ENCODE data around the gene MAGI2. TPM values are rescaled to one million over a fixed set of nuclear protein-coding genes. Genes with fewer than 3 reads are reported as not detected.
A peak's percentile ranks its signal among the peaks of the same experiment; 100 is the strongest.

MAGI2 gene
- total and polyA plus RNA-seq, 2 experiments from 2014 or later: 10.4 to 26.4 TPM

DNA sequence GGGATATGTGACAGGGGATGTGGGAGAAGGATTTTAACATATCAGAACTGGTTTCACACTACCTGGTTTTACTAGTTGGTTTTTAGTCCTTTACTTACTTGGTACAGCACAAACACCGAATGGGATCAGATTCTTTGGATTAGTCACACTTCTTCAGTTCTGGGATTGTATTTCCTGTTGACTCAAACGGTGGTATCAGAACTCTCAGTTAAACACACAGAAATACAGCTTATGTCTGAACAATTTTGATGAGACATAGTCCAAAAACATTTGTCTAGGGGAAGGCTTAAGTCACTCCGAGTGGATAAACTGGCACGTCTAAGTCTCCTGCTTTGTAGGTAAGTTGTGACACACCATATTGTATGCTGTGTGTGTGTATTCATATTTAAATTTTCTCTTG is 1174.4 kb downstream of the MAGI2 start:
- H3K4me1 ChIP-seq (ENCODE audit: insufficient read depth): no peaks in the 10 kb centered on the region
- H3K27ac ChIP-seq (ENCODE audit: low read depth): no peak overlapping the region
- Mint-ChIP-seq H3K9me3 (no peaks in the 10 kb centered on the region), H3K4me1 (peaks cover 11% of the 10 kb centered on the region), H3K4me3 (no peak overlapping the region), H3K27me3 (ENCODE audit: insufficient read depth, low read depth, poor library complexity) (peaks cover 4% of the 10 kb centered on the region), H3K36me3 (ENCODE audit: low read depth) (0 out of 3 replicates have a peak, but pooled peaks cover under 1% of the 10 kb centered on the region), H3K27ac (peak overlapping the region; percentile 58)
- TF ChIP-seq, protein P1, sequence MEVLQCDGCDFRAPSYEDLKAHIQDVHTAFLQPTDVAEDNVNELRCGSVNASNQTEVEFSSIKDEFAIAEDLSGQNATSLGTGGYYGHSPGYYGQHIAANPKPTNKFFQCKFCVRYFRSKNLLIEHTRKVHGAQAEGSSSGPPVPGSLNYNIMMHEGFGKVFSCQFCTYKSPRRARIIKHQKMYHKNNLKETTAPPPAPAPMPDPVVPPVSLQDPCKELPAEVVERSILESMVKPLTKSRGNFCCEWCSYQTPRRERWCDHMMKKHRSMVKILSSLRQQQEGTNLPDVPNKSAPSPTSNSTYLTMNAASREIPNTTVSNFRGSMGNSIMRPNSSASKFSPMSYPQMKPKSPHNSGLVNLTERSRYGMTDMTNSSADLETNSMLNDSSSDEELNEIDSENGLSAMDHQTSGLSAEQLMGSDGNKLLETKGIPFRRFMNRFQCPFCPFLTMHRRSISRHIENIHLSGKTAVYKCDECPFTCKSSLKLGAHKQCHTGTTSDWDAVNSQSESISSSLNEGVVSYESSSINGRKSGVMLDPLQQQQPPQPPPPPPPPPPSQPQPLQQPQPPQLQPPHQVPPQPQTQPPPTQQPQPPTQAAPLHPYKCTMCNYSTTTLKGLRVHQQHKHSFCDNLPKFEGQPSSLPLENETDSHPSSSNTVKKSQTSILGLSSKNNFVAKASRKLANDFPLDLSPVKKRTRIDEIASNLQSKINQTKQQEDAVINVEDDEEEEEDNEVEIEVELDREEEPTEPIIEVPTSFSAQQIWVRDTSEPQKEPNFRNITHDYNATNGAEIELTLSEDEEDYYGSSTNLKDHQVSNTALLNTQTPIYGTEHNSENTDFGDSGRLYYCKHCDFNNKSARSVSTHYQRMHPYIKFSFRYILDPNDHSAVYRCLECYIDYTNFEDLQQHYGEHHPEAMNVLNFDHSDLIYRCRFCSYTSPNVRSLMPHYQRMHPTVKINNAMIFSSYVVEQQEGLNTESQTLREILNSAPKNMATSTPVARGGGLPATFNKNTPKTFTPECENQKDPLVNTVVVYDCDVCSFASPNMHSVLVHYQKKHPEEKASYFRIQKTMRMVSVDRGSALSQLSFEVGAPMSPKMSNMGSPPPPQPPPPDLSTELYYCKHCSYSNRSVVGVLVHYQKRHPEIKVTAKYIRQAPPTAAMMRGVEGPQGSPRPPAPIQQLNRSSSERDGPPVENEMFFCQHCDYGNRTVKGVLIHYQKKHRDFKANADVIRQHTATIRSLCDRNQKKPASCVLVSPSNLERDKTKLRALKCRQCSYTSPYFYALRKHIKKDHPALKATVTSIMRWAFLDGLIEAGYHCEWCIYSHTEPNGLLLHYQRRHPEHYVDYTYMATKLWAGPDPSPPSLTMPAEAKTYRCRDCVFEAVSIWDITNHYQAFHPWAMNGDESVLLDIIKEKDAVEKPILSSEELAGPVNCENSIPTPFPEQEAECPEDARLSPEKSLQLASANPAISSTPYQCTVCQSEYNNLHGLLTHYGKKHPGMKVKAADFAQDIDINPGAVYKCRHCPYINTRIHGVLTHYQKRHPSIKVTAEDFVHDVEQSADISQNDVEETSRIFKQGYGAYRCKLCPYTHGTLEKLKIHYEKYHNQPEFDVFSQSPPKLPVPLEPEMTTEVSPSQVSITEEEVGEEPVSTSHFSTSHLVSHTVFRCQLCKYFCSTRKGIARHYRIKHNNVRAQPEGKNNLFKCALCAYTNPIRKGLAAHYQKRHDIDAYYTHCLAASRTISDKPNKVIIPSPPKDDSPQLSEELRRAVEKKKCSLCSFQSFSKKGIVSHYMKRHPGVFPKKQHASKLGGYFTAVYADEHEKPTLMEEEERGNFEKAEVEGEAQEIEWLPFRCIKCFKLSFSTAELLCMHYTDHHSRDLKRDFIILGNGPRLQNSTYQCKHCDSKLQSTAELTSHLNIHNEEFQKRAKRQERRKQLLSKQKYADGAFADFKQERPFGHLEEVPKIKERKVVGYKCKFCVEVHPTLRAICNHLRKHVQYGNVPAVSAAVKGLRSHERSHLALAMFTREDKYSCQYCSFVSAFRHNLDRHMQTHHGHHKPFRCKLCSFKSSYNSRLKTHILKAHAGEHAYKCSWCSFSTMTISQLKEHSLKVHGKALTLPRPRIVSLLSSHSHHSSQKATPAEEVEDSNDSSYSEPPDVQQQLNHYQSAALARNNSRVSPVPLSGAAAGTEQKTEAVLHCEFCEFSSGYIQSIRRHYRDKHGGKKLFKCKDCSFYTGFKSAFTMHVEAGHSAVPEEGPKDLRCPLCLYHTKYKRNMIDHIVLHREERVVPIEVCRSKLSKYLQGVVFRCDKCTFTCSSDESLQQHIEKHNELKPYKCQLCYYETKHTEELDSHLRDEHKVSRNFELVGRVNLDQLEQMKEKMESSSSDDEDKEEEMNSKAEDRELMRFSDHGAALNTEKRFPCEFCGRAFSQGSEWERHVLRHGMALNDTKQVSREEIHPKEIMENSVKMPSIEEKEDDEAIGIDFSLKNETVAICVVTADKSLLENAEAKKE (CRISPR knock-in tag; IDR thresholded peaks at IDR 0.05): no peak
- TF ChIP-seq CREB1 (CRISPR knock-in tag; IDR thresholded peaks at IDR 0.05; ENCODE audit: low read depth) (no peak), STAT1 (IDR thresholded peaks at IDR 0.05; ENCODE audit: unreplicated experiment) (no peak), POLR2AphosphoS5 (IDR thresholded peaks at IDR 0.05; ENCODE audit: low read depth) (no peak), ZNF114 (CRISPR knock-in tag; IDR thresholded peaks at IDR 0.05) (no peak)
- TF ChIP-seq, protein P2, sequence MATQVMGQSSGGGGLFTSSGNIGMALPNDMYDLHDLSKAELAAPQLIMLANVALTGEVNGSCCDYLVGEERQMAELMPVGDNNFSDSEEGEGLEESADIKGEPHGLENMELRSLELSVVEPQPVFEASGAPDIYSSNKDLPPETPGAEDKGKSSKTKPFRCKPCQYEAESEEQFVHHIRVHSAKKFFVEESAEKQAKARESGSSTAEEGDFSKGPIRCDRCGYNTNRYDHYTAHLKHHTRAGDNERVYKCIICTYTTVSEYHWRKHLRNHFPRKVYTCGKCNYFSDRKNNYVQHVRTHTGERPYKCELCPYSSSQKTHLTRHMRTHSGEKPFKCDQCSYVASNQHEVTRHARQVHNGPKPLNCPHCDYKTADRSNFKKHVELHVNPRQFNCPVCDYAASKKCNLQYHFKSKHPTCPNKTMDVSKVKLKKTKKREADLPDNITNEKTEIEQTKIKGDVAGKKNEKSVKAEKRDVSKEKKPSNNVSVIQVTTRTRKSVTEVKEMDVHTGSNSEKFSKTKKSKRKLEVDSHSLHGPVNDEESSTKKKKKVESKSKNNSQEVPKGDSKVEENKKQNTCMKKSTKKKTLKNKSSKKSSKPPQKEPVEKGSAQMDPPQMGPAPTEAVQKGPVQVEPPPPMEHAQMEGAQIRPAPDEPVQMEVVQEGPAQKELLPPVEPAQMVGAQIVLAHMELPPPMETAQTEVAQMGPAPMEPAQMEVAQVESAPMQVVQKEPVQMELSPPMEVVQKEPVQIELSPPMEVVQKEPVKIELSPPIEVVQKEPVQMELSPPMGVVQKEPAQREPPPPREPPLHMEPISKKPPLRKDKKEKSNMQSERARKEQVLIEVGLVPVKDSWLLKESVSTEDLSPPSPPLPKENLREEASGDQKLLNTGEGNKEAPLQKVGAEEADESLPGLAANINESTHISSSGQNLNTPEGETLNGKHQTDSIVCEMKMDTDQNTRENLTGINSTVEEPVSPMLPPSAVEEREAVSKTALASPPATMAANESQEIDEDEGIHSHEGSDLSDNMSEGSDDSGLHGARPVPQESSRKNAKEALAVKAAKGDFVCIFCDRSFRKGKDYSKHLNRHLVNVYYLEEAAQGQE (IDR thresholded peaks at IDR 0.05; ENCODE audit: unreplicated experiment): no peak
- TF ChIP-seq, protein P3, sequence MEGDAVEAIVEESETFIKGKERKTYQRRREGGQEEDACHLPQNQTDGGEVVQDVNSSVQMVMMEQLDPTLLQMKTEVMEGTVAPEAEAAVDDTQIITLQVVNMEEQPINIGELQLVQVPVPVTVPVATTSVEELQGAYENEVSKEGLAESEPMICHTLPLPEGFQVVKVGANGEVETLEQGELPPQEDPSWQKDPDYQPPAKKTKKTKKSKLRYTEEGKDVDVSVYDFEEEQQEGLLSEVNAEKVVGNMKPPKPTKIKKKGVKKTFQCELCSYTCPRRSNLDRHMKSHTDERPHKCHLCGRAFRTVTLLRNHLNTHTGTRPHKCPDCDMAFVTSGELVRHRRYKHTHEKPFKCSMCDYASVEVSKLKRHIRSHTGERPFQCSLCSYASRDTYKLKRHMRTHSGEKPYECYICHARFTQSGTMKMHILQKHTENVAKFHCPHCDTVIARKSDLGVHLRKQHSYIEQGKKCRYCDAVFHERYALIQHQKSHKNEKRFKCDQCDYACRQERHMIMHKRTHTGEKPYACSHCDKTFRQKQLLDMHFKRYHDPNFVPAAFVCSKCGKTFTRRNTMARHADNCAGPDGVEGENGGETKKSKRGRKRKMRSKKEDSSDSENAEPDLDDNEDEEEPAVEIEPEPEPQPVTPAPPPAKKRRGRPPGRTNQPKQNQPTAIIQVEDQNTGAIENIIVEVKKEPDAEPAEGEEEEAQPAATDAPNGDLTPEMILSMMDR (conservative IDR thresholded peaks at IDR 0.05; ENCODE audit: low read depth in 2 of 2): no peak
- no peak overlapping the region for H3K4me2 ChIP-seq
- H3F3A ChIP-seq (replicated peaks; ENCODE audit: low read depth): no peaks in the 10 kb centered on the region
- no peak for DNase-seq (ENCODE audit: low spot score)
- H2AFZ ChIP-seq: no peak overlapping the region
- no peak overlapping the region for H3K4me3 ChIP-seq
- no peaks in the 10 kb centered on the region for H4K20me1 ChIP-seq (replicated peaks; ENCODE audit: insufficient read depth)
- H3K9me2 ChIP-seq (ENCODE audit: insufficient read depth): no peaks in the 10 kb centered on the region
- ATAC-seq: no peak
- H3K79me2 ChIP-seq (replicated peaks; ENCODE audit: insufficient read depth): no peaks in the 10 kb centered on the region
- no peaks in the 10 kb centered on the region for H3K27me3 ChIP-seq (ENCODE audit: insufficient read depth)
- H3K36me3 ChIP-seq (ENCODE audit: insufficient read depth): no peaks in the 10 kb centered on the region
